ENCODE measurements around the gene DNAJB14. TPM values are rescaled to one million over a fixed set of nuclear protein-coding genes. Genes with fewer than 3 reads are reported as not detected.

DNAJB14 gene
- total and polyA plus RNA-seq, 2 of the 4 experiments (the other 2 are of a cell fraction) = 12.9 to 15.6 TPM

DNA sequence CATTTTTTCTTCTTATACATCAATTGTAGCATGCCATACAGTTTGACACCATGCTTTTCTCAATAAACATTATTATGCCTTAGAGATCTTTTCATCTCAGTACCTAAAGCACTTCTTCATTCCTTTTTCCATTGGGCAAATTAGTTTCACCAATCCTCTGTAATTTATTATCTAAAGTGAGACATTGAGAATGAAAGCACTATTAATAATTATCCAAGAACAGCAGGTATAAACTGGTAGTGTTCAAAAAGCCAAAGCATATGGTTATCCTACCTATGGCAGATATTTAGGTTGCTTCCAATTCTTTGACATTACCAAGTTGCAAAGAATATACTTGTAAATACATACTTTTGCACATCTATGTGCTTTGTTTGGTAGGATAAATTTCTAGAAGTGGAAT, 67.8 kb downstream of the DNAJB14 start:
- no peak overlapping the region for H3K14ac ChIP-seq (replicated peaks; ENCODE audit: low read depth, low read length)
- peaks cover 11% of the 10 kb centered on the region for H3K36me3 ChIP-seq (ENCODE audit: control insufficient read depth, insufficient read depth, low read length)
- no peak overlapping the region for H3K27ac ChIP-seq (ENCODE audit: insufficient read depth, low read length)
- no peaks in the 10 kb centered on the region for H3K4me1 ChIP-seq (ENCODE audit: control insufficient read depth, insufficient read depth, low read length)
- no peak overlapping the region for H2BK20ac ChIP-seq (ENCODE audit: low read depth, low read length)
- H3K4ac ChIP-seq (ENCODE audit: low read depth, low read length) = no peak overlapping the region
- H3K9ac ChIP-seq (ENCODE audit: low read depth, low read length) = no peak overlapping the region
- H2BK15ac ChIP-seq (ENCODE audit: low read depth, low read length) = no peak overlapping the region
- ChIA-PET POLR2A (ENCODE audit: unreplicated experiment) (no interaction called here), CTCF (no interaction called here)
- DNase-seq (no peak), ATAC-seq (ENCODE audit: low read depth) (no peak)
- H3K4me3 ChIP-seq (ENCODE audit: insufficient read depth, low read depth, low read length) = no peak overlapping the region
- no peak overlapping the region for H4K5ac ChIP-seq (ENCODE audit: low read depth, low read length)
- no peak overlapping the region for H4K8ac ChIP-seq (ENCODE audit: low read depth in 2 of 2, low read length in 2 of 2)
- no peaks in the 10 kb centered on the region for H3K27me3 ChIP-seq (ENCODE audit: control insufficient read depth, insufficient read depth, low read length)
- H4K91ac ChIP-seq (ENCODE audit: insufficient read depth, low read depth, low read length) = no peak overlapping the region
- H3K9me1 ChIP-seq (ENCODE audit: insufficient read depth, low read length) = no peaks in the 10 kb centered on the region
- no peaks in the 10 kb centered on the region for H4K20me1 ChIP-seq (ENCODE audit: insufficient read depth, low read length)
- BruUV-seq (replicated peaks) = no TSS peak
- no peak overlapping the region for H2AK5ac ChIP-seq (ENCODE audit: low read depth, low read length)
- no peak overlapping the region for H3K18ac ChIP-seq (ENCODE audit: low read depth, low read length)
- TF ChIP-seq ELK1 (IDR thresholded peaks at IDR 0.05; ENCODE audit: borderline replicate concordance, low read depth, low read length) (no peak), SMC3 (IDR thresholded peaks at IDR 0.05; ENCODE audit: low read depth, low read length) (no peak), NFE2L2 (IDR thresholded peaks at IDR 0.05; ENCODE audit: low read depth, low read length) (no peak), RAD21 (IDR thresholded peaks at IDR 0.05; ENCODE audit: low read length) (no peak), USF2 (IDR thresholded peaks at IDR 0.05; ENCODE audit: low read depth, low read length) (no peak), RCOR1 (IDR thresholded peaks at IDR 0.05; ENCODE audit: insufficient replicate concordance, low read length) (no peak), RFX5 (IDR thresholded peaks at IDR 0.05; ENCODE audit: low read depth, low read length) (no peak), MAZ (IDR thresholded peaks at IDR 0.05; ENCODE audit: borderline replicate concordance, low read depth, low read length) (no peak), BHLHE40 (IDR thresholded peaks at IDR 0.05; ENCODE audit: low read depth, low read length) (no peak), CHD1 (IDR thresholded peaks at IDR 0.05; ENCODE audit: low read depth, low read length) (no peak), MAFK (IDR thresholded peaks at IDR 0.05; ENCODE audit: low read depth, low read length) (no peak), MXI1 (IDR thresholded peaks at IDR 0.05; ENCODE audit: borderline replicate concordance, low read depth, low read length) (no peak)
- TF ChIP-seq, protein P1, sequence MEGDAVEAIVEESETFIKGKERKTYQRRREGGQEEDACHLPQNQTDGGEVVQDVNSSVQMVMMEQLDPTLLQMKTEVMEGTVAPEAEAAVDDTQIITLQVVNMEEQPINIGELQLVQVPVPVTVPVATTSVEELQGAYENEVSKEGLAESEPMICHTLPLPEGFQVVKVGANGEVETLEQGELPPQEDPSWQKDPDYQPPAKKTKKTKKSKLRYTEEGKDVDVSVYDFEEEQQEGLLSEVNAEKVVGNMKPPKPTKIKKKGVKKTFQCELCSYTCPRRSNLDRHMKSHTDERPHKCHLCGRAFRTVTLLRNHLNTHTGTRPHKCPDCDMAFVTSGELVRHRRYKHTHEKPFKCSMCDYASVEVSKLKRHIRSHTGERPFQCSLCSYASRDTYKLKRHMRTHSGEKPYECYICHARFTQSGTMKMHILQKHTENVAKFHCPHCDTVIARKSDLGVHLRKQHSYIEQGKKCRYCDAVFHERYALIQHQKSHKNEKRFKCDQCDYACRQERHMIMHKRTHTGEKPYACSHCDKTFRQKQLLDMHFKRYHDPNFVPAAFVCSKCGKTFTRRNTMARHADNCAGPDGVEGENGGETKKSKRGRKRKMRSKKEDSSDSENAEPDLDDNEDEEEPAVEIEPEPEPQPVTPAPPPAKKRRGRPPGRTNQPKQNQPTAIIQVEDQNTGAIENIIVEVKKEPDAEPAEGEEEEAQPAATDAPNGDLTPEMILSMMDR (conservative IDR thresholded peaks at IDR 0.05; ENCODE audit: low read depth, low read length) = no peak
- H3K56ac ChIP-seq (ENCODE audit: extremely low read depth, insufficient read depth, low read length) = no peak overlapping the region
- intact Hi-C loops (cut with micrococcal nuclease) (no loop called here), in situ Hi-C loops (cut with MboI; ENCODE audit: low sequenced_read_pairs) (no loop called here), dilution Hi-C loops (cut with HindIII; ENCODE audit: low sequenced_read_pairs, unreplicated experiment) (no loop called here)
- H2AK9ac ChIP-seq (replicated peaks; ENCODE audit: low read depth, low read length, poor library complexity) = no peak overlapping the region
- no peak overlapping the region for H2BK120ac ChIP-seq (ENCODE audit: low read depth, low read length)
- H2BK5ac ChIP-seq (ENCODE audit: low read depth, low read length, poor library complexity, severe bottlenecking) = no peak overlapping the region
- no peaks in the 10 kb centered on the region for H3K79me1 ChIP-seq (ENCODE audit: low read depth in 1 of 2, low read length in 2 of 2)
- no peak overlapping the region for H2AFZ ChIP-seq (replicated peaks; ENCODE audit: low read length, poor library complexity)
- no peaks in the 10 kb centered on the region for H3K9me3 ChIP-seq (ENCODE audit: control insufficient read depth, insufficient read depth, low read length)
- no peak overlapping the region for H3K4me2 ChIP-seq (ENCODE audit: low read depth, low read length)
- no peak overlapping the region for H3K23ac ChIP-seq (ENCODE audit: low read depth, low read length)
